ENCODE results near the gene LRRFIP1. TPM values are rescaled to one million over a fixed set of nuclear protein-coding genes. Genes with fewer than 3 reads are reported as not detected.

LRRFIP1 gene
- total and polyA plus RNA-seq, 9 of the 15 experiments (the other 6 are each of a cell fraction or from before 2014, with no cell fraction given) = 13.1 to 45.2 (median 31.3) TPM

GRCh38 chr2:237702441-237703391 is 75.3 kb downstream of the LRRFIP1 start (continued):
- TF ChIP-seq TEAD4 (IDR thresholded peaks at IDR 0.05; ENCODE audit: low read length) = no peak
- no peak for TF ChIP-seq TEAD4 (CRISPR knock-in tag; IDR thresholded peaks at IDR 0.05; ENCODE audit: borderline replicate concordance)
- no peak for TF ChIP-seq ZNF780A (CRISPR knock-in tag; IDR thresholded peaks at IDR 0.05)
- TF ChIP-seq E2F3 (CRISPR knock-in tag; IDR thresholded peaks at IDR 0.05) = no peak
- no peak for TF ChIP-seq BCLAF1 (IDR thresholded peaks at IDR 0.05; ENCODE audit: borderline replicate concordance in 1 of 2, control insufficient read depth in 1 of 2, low read depth in 2 of 2, low read length in 1 of 2)
- no peak for TF ChIP-seq DACH1 (IDR thresholded peaks at IDR 0.05; ENCODE audit: partially characterized antibody)
- TF ChIP-seq RERE (CRISPR knock-in tag; IDR thresholded peaks at IDR 0.05; ENCODE audit: borderline replicate concordance) = no peak
- no peak for TF ChIP-seq FOXM1 (IDR thresholded peaks at IDR 0.05; ENCODE audit: low read depth)
- TF ChIP-seq FOXM1 (CRISPR knock-in tag; IDR thresholded peaks at IDR 0.05; ENCODE audit: low read depth) = no peak
- no peak for TF ChIP-seq ZNF395 (CRISPR knock-in tag; IDR thresholded peaks at IDR 0.05)
- no peak for TF ChIP-seq CREB5 (CRISPR knock-in tag; IDR thresholded peaks at IDR 0.05)
- TF ChIP-seq NR2C1 (IDR thresholded peaks at IDR 0.05) = no peak
- TF ChIP-seq NR2C1 (tag; IDR thresholded peaks at IDR 0.05) = no peak
- no peak for TF ChIP-seq PRMT5 (CRISPR knock-in tag; IDR thresholded peaks at IDR 0.05)
- TF ChIP-seq GATAD2B (IDR thresholded peaks at IDR 0.05; ENCODE audit: borderline replicate concordance) = no peak

Data from K562 (cell line).